ENCODE measurements around the gene CACNA1B. TPM values are rescaled to one million over a fixed set of nuclear protein-coding genes. Genes with fewer than 3 reads are reported as not detected.

Gene CACNA1B
- total and polyA plus RNA-seq, 8 donors = 0.03 to 2.2 (median 0.51) TPM; not detected in 2

- Histone ChIP-seq H3K27me3 (no peaks in the 10 kb centered on the region), H3K4me1 (no peaks in the 10 kb centered on the region), H3K9me3 (no peaks in the 10 kb centered on the region), H3K4me3 (no peak overlapping the region), H3K27ac (no peak overlapping the region), H3K36me3 (peaks cover 53 to 100% (median 93%) of the 10 kb centered on the region in 4 donors)
- DNase-seq = no peak
- intact Hi-C loops (cut with DNase I; ENCODE audit: low total_unique reads) = no loop called here
- no peak for TF ChIP-seq CTCF (IDR thresholded peaks at IDR 0.05)
- no peak for TF ChIP-seq POLR2A (IDR thresholded peaks at IDR 0.05)
- TF ChIP-seq EP300 (IDR thresholded peaks at IDR 0.05) = no peak
- no peak for TF ChIP-seq POLR2AphosphoS5 (IDR thresholded peaks at IDR 0.05)
- 94 to 98% (median 96%) methylated on average over 19 to 20 of the region's 20 CpGs for WGBS, 5 donors
These were observed 45.3 kb upstream of the CACNA1B start for GRCh38 chr9:137832191-137832700.

- intact Hi-C loops (cut with DNase I; ENCODE audit: low total_unique reads) = no loop called here
- no peak for TF ChIP-seq POLR2A (IDR thresholded peaks at IDR 0.05)
- TF ChIP-seq CTCF (IDR thresholded peaks at IDR 0.05) = no peak
- no peak for TF ChIP-seq POLR2AphosphoS5 (IDR thresholded peaks at IDR 0.05)
- no peak for TF ChIP-seq EP300 (IDR thresholded peaks at IDR 0.05)
- 95 to 96% (median 96%) methylated on average over 42 to 44 of the region's 44 CpGs for WGBS, 5 donors
- Histone ChIP-seq H3K27me3 (no peaks in the 10 kb centered on the region), H3K4me1 (no peaks in the 10 kb centered on the region), H3K27ac (no peak overlapping the region), H3K36me3 (peaks cover 49 to 100% (median 92%) of the 10 kb centered on the region in 4 donors), H3K9me3 (no peaks in the 10 kb centered on the region), H3K4me3 (no peak overlapping the region)
- no peak for DNase-seq
These were observed 44.6 kb upstream of the CACNA1B start for GRCh38 chr9:137832830-137833590.

- intact Hi-C loops (cut with DNase I; ENCODE audit: low total_unique reads) = no loop called here
- Histone ChIP-seq H3K36me3 (peaks cover 49 to 98% (median 92%) of the 10 kb centered on the region in 4 donors), H3K27ac (no peak overlapping the region), H3K9me3 (no peaks in the 10 kb centered on the region), H3K4me3 (no peak overlapping the region), H3K27me3 (no peaks in the 10 kb centered on the region), H3K4me1 (no peaks in the 10 kb centered on the region)
- 96 to 98% (median 97%) methylated on average over 64 to 73 of the region's 73 CpGs for WGBS, 5 donors
- TF ChIP-seq EP300 (IDR thresholded peaks at IDR 0.05) = no peak
- TF ChIP-seq POLR2A (IDR thresholded peaks at IDR 0.05) = no peak
- TF ChIP-seq CTCF (IDR thresholded peaks at IDR 0.05) = no peak
- no peak for TF ChIP-seq POLR2AphosphoS5 (IDR thresholded peaks at IDR 0.05)
- DNase-seq = no peak
These were observed 43.6 kb upstream of the CACNA1B start for GRCh38 chr9:137833721-137834613.

- TF ChIP-seq CTCF (IDR thresholded peaks at IDR 0.05) = no peak
- TF ChIP-seq POLR2A (IDR thresholded peaks at IDR 0.05) = no peak
- TF ChIP-seq EP300 (IDR thresholded peaks at IDR 0.05) = no peak
- no peak for TF ChIP-seq POLR2AphosphoS5 (IDR thresholded peaks at IDR 0.05)
- intact Hi-C loops (cut with DNase I; ENCODE audit: low total_unique reads) = no loop called here
- peaks cover 49 to 88% (median 83%) of the 10 kb centered on the region in 4 donors for H3K36me3 ChIP-seq
- WGBS, 5 donors = 94 to 99% (median 97%) methylated on average over 42 to 66 of the region's 66 CpGs
- no peaks in the 10 kb centered on the region for H3K27me3 ChIP-seq
- DNase-seq = no peak
- H3K9me3 ChIP-seq = peaks cover 0 to 3% (median 0%) of the 10 kb centered on the region in 4 donors
- H3K4me1 ChIP-seq = no peaks in the 10 kb centered on the region
- H3K4me3 ChIP-seq = no peak overlapping the region
- H3K27ac ChIP-seq = no peak overlapping the region
These were observed 42.6 kb upstream of the CACNA1B start for GRCh38 chr9:137834846-137835546.
